Renal cortex interstitium (tissue), 11 donors: Measurements from ENCODE around the gene RCC2. TPM values are rescaled to one million over a fixed set of nuclear protein-coding genes. Genes with fewer than 3 reads are reported as not detected.
"Not testable (repeated sequence)": the region's sequence is repeated elsewhere in the genome, so short reads cannot be mapped to it uniquely, and the experiment has no call there.

Experiments
- DNase-seq, 11 donors: peaks; one replicate each; pipeline ENCODE4 v3.0.0-alpha.2; 2013; ENCODE audit warnings: low read depth in 9 of 11, low spot score in 4 of 11; ENCODE audit errors: extremely low read depth in 1 of 11
- polyA plus RNA-seq, 3 donors: library from polyadenylated mRNA; unstranded; fragments of 120-200 nt; gene quantifications; one replicate each; pipeline ENCODE4 v1.2.1, GENCODE V29; 2013; ENCODE audit not compliant: insufficient read length in 3 of 3

RCC2 gene
- polyA plus RNA-seq, 3 donors: 88.1 to 107 (median 94.1) TPM

DNA sequence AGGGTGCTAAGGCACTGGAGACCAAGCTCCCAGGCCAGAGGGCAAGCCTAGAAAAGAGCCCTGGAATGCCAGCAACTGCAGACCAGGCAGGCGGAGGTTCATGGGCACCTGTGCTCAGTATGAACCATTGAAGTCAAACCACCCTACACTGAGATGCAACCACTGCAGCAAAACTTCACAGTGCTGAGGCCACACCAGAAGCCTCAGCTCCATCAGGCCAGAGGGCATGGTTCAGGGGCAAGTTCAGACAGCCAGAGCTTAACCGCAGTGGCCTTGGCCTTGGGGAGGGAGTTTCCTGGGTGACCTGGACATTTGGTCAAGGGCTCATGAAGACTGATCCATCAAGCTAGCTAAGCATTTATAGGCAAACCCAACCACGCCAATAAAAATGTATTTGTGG is 7.1 kb downstream of the RCC2 start:
- DNase-seq: no peak

- no peak for DNase-seq
These were observed 10.3 kb downstream of the RCC2 start for GRCh38 chr1:17429183-17429582.

GRCh38 chr1:17427696-17428660 is 11.5 kb downstream of the RCC2 start:
- no peak for DNase-seq

- DNase-seq: no peak
These were observed 13.5 kb downstream of the RCC2 start for GRCh38 chr1:17425806-17426600.

DNA sequence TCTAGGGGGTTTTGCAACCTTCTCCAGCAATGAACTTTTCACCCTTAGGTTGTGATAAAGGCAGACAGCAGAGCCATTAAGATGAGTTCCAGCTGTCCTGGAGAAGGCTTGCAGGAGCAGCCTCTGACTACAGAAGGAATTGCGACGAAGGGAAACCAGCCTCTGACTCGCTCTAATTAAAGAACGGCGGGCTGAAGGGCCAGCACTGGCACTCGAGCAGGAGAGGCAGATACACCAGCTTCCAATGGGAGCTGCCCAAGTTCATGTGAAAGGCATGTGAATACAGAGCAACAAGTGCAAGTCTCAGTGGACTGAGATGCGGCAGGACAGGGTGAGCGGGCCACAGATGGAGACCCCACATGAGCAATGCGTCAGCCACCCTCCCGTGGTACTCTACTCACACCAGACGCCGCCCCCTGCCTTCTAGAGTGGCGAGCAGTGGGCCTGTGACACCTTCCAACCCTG is 15.7 kb downstream of the RCC2 start:
- peak in 1 of 11 donors; percentile 47 for DNase-seq

- no peak for DNase-seq
These were observed 17.0 kb downstream of the RCC2 start for GRCh38 chr1:17422461-17422860.

DNA sequence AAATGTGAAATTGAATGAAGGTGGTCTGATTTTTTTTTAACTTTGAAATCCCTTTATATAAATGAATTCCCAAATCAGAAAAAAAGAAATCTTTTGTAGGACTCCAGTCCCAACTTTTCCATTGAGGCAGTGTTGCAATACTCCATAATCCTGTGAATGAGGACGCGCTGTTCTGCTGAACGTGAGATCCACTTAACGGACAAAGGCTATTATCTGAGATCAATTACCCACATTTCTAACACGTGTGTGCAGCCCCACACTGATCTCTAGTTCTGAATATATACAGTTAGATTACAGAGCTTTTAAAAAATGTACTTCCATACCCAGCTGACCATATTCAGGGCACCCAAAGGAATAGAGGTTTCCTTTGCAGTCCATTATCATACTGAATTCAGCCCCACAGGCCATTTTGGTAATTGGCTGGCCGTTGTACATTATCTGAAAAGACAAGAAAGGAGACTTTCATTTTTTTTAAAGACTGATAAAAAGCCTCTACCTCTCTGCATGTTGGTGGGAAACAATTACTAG is 19.0 kb downstream of the RCC2 start:
- no peak for DNase-seq

- DNase-seq: peak in 4 of 11 donors; percentile 24 to 41 (median 34)
These were observed 19.7 kb downstream of the RCC2 start for GRCh38 chr1:17419626-17420328.

DNA sequence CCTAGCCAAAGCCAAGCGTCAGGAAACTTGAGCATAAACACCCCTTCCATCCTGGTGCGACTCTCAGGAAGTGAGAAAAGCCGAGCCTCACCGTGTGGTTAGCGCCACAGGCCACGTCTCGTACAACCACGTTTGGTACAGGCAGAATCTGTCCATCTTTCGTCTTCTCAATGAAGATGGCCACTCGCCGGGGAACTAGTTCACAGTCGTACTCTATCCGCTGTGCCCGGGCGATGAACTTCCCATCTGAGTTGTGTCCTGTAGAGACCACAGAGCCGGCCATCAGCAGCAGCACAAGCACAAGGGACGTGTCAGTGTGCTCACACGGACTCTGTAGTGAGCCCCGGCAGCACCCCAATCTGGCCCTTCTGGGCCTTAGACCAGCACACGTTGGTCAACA is 23.1 kb downstream of the RCC2 start:
- no peak for DNase-seq

GRCh38 chr1:17414022-17414421 is 25.5 kb downstream of the RCC2 start:
- DNase-seq: no peak

- DNase-seq: no peak
These were observed 27.2 kb downstream of the RCC2 start for GRCh38 chr1:17412093-17412870.

GRCh38 chr1:17409391-17409811 is 30.1 kb downstream of the RCC2 start:
- no peak for DNase-seq

- not testable (repeated sequence) for DNase-seq
These were observed 31.5 kb downstream of the RCC2 start for GRCh38 chr1:17407786-17408514.

DNA sequence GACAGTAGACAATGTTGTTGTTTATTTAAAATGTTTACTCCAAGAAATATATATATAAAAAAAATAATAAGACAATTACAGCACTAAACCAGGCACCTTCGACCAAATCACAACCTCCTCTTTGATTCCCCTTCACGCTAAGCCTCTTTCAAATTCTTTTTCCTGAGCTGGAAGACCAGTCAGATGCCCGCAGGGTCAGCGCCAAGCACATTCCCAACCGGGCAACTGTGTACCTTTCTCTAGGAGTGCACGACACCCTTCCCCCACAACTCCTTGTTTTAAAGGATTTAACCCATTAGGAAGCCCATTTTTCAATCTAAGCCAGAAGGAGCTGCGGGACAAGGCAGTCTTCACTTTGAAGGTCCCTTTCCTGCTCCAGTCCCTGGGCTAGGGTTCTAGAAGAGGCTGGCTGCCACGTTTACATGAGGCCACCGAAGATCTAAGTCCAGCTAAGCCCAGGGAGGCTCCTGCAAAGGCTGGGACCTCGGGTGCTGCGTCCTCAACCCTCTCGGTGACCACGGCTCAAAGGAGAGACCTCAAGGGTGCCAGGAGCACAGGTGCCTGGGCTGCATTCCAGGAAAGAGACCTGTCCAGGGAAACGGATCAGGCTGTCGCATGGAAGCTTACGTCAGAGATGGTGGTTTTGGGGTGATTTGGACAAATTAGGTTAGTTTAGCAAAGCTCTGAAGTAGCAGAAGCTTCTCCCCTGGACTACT is 32.6 kb downstream of the RCC2 start:
- DNase-seq: not testable (repeated sequence)

DNA sequence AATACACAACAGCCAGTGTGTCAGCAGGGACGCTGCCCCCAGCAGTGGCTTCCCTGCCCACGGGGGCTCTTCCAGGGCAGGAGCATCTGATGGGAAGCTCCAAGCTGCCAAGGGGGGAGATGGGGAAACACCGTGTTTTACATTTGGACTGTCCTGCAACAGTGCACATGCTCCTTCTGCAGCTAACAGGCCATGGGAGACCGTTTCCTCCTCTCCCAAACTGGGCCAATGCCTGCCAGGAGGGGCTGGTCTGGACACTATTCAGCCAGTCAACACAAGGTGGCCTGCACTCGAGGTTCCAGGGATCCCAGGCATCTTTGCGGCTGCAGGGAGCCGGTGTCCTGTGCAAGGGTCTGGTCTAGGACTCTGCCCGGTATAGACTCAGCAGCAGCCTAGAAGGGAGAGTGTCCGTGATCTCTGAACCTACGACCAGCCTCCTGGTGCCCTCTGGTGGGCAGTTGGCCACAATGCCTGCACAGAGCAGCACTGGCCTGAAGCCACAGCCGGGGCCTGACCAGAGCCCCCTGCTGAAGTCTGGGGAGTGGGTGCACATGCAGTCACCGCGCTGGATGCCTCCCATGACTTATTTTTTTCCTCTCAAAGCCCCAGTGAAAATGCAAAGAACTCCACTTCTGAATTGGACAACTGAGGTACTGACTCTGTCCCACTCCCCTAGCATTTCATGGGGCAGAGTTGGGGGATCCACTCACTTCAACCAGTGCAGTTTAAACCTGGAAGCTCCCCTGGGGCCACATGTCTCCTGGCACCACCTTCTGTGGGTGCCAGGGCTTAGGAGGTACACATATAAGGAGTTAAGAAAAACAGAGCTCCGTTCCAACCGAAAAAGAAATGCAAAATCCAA is 33.3 kb downstream of the RCC2 start:
- peak; percentile 5 to 56 (median 42) for DNase-seq

DNA sequence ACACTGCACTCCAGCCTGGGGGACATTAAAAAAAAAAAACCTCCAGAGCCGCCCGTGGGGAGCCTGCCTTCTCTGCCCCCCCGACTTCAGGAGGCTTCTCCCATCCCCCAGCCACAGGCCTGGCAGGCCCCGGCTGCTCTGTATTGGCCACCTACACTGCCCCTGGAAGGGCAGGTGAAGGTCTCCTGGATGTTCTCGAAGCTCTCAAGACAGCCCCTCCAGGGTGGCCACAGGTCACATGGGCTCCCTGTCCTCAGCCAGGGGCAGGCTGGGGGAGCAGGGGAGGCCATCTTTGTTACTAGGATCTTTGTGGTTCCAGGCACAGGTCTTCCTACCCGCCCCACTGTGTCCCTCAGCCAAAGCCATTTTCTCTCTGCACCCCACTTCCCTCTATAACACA is 34.7 kb downstream of the RCC2 start:
- no peak for DNase-seq
